Activated CD4-positive, alpha-beta T cell treated with anti-CD3 and anti-CD28 coated beads for 36 hours (primary cell): ENCODE results near the gene PRDM15. TPM values are rescaled to one million over a fixed set of nuclear protein-coding genes. Genes with fewer than 3 reads are reported as not detected.

Experiments
- ATAC-seq: fragments of 200-7000 bp; cut with Tn5 transposase; one replicate; pipeline ENCODE4 v1.10.0; 2021; ENCODE audit warnings: mild to moderate bottlenecking, moderate library complexity
- CTCF ChIA-PET: fragments of 350-600 bp; sonication (Branson Sonifier 250); formaldehyde crosslinking; loops from one replicate; lab custom pipeline; 2021; ENCODE audit warnings: antibody characterized with exemption; lab: Charles Lee
- POLR2A ChIA-PET: fragments of 350-600 bp; sonication (Branson Sonifier 250); formaldehyde crosslinking; loops from one replicate; lab custom pipeline; 2021; ENCODE audit warnings: antibody characterized with exemption, inconsistent platforms; lab: Charles Lee
- DNase-seq: peaks from one replicate; pipeline ENCODE4 v3.0.0-alpha.2; 2020
- H3K27ac Mint-ChIP-seq: one replicate; pipeline ENCODE4 v1.8.0; 2021; ENCODE audit warnings: mixed read lengths
- H3K27me3 Mint-ChIP-seq: one replicate; pipeline ENCODE4 v1.8.0; 2021; ENCODE audit warnings: mixed read lengths
- H3K36me3 Mint-ChIP-seq: one replicate; pipeline ENCODE4 v1.8.0; 2021; ENCODE audit warnings: low read depth, mixed read lengths
- H3K4me1 Mint-ChIP-seq: one replicate; pipeline ENCODE4 v1.8.0; 2021; ENCODE audit warnings: mixed read lengths
- H3K4me3 Mint-ChIP-seq: one replicate; pipeline ENCODE4 v1.8.0; 2021; ENCODE audit warnings: mild to moderate bottlenecking, moderate library complexity, mixed read lengths
- H3K9me3 Mint-ChIP-seq: one replicate; pipeline ENCODE4 v1.8.0; 2021; ENCODE audit warnings: low read depth, mixed read lengths
- intact Hi-C, 2 experiments: fragments of 100-400 bp; cut with DNase I in 1 of 2; cut with micrococcal nuclease in 1 of 2; formaldehyde crosslinking; loops; one replicate each; pipeline versions ENCODE4 v1.14.2 to v1.15.1; 2022 to 2024; cut with DNase I, micrococcal nuclease
- total RNA-seq, 2 experiments: library from RNA; stranded (reverse); gene quantifications; one replicate each; pipeline ENCODE4 v1.2.3, GENCODE V29; 2021

The PRDM15 gene
- total RNA-seq, 2 experiments from 2014 or later = 11.8 to 13.0 TPM

DNA sequence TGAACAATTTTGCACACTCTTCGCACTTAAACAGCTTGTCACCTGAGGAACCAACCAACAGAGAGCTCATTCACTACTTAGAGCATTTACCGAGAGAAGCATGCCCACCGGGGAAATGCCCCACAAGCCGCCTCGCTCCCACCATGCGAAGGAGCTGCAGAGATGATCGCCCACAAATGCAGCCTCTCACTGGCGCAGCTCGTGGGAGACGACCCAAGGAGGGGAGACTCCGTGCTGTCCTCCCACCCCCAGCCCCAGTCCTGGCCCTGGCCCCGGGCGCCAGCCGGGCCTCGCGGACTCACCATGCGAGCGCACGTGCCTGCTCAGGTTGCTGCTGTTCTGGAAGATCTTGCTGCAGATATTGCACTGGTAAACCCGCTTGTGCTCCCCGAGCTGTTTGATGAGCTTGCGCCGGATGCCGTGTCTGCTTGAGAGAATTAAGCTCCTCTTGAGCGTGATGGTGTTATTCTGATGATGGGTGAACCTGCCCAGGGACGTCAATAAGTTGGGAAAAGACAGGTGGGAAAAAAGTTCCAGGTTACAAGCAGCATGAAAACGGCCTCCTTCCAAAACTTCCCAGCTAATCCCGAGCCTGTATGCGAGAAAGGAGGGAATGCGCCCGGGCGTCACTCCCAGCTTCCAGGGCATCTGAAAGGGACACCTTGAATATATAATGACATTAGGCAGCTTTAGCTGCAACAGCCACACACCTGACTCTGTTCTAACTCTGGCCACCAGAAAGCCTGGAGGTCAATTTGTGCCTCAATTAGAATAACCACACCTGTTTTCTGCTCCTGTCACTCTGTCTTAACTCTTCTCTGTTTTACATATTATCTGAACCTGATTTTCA is 42.8 kb downstream of the PRDM15 start:
- intact Hi-C loops = no loop called here
- ChIA-PET POLR2A (no interaction called here), CTCF (no interaction called here)
- ATAC-seq (no peak), DNase-seq (no peak)
- Mint-ChIP-seq H3K4me3 (no peak overlapping the region), H3K4me1 (no peaks in the 10 kb centered on the region), H3K36me3 (peaks cover 32% of the 10 kb centered on the region), H3K27ac (no peak overlapping the region), H3K27me3 (no peaks in the 10 kb centered on the region), H3K9me3 (peaks cover 5% of the 10 kb centered on the region)

DNA sequence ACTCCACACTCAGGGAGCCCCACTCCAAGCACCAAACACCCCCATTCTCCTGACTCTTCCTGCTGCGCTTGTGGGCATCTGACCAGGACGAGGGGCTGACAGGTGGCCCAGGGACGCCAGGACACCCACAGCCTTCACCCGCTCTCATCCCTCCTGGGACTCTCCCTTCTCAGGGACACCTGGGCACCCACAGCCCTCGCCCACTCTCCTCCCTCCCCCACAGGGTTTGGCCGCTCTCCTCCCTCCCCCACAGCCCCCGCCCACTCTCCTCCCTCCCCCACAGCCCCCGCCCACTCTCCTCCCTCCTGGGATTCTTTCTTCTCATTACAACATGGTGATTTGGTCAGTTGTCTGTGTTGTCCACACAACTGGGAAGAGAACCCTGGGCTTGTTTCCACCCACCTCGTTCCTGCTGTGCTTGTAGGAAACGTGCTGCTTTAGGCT is 43.4 kb downstream of the PRDM15 start:
- intact Hi-C loops = no loop called here
- Mint-ChIP-seq H3K27me3 (no peaks in the 10 kb centered on the region), H3K4me3 (no peak overlapping the region), H3K4me1 (no peaks in the 10 kb centered on the region), H3K27ac (no peak overlapping the region), H3K9me3 (peaks cover under 1% of the 10 kb centered on the region), H3K36me3 (peaks cover 25% of the 10 kb centered on the region)
- POLR2A ChIA-PET = no interaction called here
- CTCF ChIA-PET = no interaction called here
- DNase-seq (no peak), ATAC-seq (no peak)

DNA sequence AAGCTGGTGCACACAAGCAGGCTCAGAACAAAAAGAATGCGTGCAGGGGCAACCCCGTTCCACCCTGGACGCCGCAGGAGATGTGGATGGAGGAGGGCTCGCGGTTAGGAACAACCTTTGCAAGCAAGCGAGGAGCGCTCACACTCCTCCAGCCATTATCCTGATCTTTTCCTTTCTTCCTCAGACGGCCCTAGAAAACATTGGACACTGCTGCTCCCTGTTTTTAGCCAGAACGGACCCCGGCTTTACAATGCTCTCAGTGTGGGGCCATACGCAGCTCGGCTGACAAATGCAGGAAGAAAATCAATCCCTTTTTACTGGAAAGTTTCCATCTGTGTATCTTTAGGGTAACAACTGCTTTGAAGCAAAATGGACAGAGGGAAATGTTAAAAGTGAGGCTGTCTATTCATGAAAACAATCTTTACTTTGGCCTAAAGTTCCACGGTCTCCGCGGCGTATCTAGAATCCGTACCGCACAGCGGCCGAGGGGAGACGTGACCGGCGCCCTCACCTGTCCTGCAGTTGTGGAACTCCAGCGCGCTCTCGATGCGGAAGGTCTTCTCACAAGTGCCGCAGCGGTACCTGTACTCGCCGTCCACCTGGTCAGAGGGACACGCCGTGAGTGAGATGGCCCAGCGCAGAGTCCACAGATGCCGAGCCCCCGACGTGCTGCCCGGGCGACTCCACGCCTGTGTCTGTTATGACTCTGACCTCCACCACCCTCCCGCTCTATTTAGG is 44.0 kb downstream of the PRDM15 start:
- H3K4me1 Mint-ChIP-seq = no peaks in the 10 kb centered on the region
- H3K27ac Mint-ChIP-seq = no peak overlapping the region
- CTCF ChIA-PET = no interaction called here
- no peaks in the 10 kb centered on the region for H3K9me3 Mint-ChIP-seq
- H3K36me3 Mint-ChIP-seq = peaks cover 22% of the 10 kb centered on the region
- POLR2A ChIA-PET = no interaction called here
- no peaks in the 10 kb centered on the region for H3K27me3 Mint-ChIP-seq
- no peak for DNase-seq
- intact Hi-C loops = no loop called here
- no peak for ATAC-seq
- no peak overlapping the region for H3K4me3 Mint-ChIP-seq

DNA sequence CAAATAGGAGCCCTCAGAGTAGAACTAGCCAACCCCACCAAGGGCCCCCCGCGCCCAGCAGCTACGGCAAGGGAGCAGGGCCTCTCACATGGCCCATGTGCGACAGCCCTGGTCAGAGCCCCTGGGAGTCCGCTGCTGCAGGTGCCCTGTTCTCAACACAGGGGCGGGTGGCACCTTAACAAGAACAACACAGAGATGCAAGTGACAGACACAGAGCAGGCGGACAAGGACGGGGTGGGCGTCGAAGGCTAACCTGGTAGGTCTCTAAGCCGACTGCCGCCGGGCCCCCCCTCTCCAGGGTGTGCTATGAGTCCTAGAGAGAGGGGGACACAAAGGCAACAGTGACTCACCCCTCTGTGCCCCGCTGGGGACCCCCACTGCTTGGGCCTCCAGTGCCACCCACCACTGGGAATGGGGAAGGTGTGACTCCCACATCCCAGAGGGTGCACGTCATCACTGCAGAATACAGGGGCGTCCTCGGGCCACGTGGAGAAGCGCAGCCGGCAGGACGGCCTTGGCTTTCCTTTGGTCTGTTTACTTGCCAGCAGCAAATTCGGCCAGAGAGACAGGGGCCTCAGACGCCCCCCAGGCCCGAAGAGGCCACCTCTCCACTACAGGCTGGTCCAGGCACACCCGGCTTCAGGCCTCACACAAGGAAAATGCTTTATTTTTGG is 44.8 kb downstream of the PRDM15 start:
- no peaks in the 10 kb centered on the region for H3K9me3 Mint-ChIP-seq
- H3K27me3 Mint-ChIP-seq = no peaks in the 10 kb centered on the region
- ATAC-seq = no peak
- H3K4me1 Mint-ChIP-seq = no peaks in the 10 kb centered on the region
- ChIA-PET POLR2A (no interaction called here), CTCF (interaction anchor here (1.1 to 1.2 kb wide), 2 partner anchors 18 to 283 kb away, joined by 3 read pairs; no protein-coding TSS in a partner anchor)
- no peak overlapping the region for H3K4me3 Mint-ChIP-seq
- no peak for DNase-seq
- no peak overlapping the region for H3K27ac Mint-ChIP-seq
- intact Hi-C loops = no loop called here
- H3K36me3 Mint-ChIP-seq = peaks cover 17% of the 10 kb centered on the region

DNA sequence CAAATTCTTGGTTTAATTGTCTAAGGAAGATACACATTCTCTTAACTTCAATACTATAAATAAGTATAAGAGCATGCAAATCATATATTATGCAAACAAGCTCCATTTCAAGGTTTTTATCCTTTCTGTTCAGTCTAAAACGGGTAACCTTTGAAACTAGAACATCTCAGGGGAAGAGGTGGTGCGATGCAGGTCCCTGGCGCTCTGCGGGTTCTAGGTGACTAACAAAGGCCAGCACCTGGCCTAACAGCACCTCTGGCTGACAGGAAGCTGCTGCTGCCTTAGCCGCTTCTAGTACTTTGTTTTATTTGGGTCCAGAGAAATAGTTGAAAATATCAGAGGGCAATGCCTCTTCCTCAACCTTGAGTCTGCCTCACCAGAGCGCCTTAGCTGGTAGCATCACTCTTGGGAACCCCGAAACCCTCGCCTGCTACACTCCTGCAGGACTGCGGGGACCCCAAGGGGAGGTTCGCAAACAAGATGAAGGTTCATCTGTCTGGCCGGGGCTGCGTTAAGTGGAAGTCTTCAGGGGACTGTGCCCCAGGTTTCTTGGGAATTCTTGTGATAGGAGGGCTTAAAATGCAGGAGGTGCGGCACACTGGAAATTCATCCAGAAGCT is 45.5 kb downstream of the PRDM15 start:
- ATAC-seq (no peak), DNase-seq (no peak)
- Mint-ChIP-seq H3K9me3 (no peaks in the 10 kb centered on the region), H3K4me3 (no peak overlapping the region), H3K4me1 (no peaks in the 10 kb centered on the region), H3K27me3 (no peaks in the 10 kb centered on the region), H3K36me3 (peaks cover 17% of the 10 kb centered on the region), H3K27ac (no peak overlapping the region)
- ChIA-PET POLR2A (no interaction called here), CTCF (interaction anchor here (1.1 to 1.2 kb wide), 2 partner anchors 17 to 284 kb away, joined by 3 read pairs; no protein-coding TSS in a partner anchor)
- intact Hi-C loops = no loop called here

DNA sequence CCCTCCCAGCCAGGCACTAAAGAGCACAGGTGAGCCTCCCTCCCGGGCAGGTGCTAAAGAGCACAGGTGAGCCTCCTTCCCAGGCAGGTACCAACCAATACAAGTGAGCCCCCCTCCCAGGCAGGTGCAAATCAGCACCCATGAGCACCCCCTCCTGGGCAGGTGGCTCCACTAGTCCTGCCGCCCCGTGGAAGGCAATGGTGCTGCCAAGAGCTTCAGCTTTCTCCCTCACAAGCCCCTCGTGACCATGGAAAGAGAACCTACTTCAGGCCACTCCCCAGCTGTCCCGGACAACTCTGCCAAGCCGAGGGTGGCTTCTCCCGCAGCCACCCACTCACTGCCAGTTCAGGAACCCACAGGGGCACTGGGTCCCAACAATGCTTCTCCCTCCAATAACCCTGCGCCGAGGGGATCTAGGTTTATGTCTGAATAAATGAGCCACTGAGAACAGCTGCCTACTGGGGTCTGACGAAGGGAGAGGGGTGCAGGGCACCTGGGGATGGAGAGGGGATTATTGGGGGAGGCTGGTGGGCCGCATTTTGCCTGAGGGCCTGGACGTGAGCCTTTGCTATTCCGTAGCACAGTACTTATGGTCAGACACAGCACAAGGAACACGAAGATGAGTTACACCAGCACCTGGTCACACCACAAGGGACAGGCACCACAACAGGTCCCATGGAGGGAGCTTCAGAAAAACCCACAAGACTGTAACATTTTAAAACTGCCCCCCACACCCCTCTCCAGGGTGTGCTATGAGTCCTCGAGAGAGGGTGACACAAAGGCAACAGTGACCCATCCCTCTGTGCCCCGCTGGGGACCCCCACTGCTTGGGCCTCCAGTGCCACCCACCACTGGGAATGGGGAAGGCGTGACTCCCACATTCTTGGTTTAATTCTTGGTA is 46.3 kb downstream of the PRDM15 start:
- POLR2A ChIA-PET = no interaction called here
- Mint-ChIP-seq H3K4me1 (no peaks in the 10 kb centered on the region), H3K4me3 (no peak overlapping the region), H3K36me3 (peaks cover 15% of the 10 kb centered on the region), H3K27me3 (no peaks in the 10 kb centered on the region), H3K9me3 (no peaks in the 10 kb centered on the region), H3K27ac (no peak overlapping the region)
- CTCF ChIA-PET = interaction anchor here (0.6 to 1.2 kb wide), 2 partner anchors 280 to 285 kb away, joined by 3 read pairs; no protein-coding TSS in a partner anchor
- intact Hi-C loops = no loop called here
- ATAC-seq (no peak), DNase-seq (no peak)

DNA sequence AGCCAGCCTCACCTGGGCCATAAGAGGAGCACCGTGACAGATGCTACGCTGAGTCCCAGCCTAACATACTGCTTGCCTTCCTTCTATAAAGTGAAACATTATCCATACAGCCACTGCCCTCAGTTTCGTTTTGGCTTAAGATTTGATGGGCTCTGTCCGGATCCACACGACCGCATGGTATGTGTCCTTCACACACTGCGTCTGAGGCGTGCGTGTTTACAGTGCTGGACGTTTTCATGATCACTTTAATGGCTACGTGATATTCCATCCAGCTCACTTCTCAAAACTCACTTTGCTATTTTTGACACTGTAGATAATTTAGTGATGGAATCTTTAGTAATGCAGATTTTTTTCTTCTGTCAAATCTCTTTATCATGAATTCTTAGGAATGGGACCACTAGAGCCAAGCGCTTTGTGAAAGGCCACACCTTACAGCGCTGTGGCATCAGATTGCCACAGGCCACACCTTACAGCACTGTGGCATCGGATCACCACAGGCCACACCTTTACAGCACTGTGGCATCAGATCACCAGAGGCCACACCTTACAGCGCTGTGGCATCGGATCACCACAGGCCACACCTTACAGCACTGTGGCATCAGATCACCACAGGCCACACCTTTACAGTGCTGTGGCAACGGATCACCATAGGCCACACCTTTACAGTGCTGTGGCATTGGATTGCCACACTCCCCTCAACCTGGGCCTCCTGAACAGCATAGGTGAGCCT is 47.1 kb downstream of the PRDM15 start:
- Mint-ChIP-seq H3K27ac (no peak overlapping the region), H3K9me3 (no peaks in the 10 kb centered on the region), H3K4me1 (no peaks in the 10 kb centered on the region), H3K4me3 (no peak overlapping the region), H3K27me3 (no peaks in the 10 kb centered on the region), H3K36me3 (peaks cover 11% of the 10 kb centered on the region)
- ATAC-seq (no peak), DNase-seq (no peak)
- ChIA-PET CTCF (interaction anchor here (0.6 kb wide), 1 partner anchor 280 kb away, joined by 3 read pairs; no protein-coding TSS in a partner anchor), POLR2A (no interaction called here)
- intact Hi-C loops = no loop called here

DNA sequence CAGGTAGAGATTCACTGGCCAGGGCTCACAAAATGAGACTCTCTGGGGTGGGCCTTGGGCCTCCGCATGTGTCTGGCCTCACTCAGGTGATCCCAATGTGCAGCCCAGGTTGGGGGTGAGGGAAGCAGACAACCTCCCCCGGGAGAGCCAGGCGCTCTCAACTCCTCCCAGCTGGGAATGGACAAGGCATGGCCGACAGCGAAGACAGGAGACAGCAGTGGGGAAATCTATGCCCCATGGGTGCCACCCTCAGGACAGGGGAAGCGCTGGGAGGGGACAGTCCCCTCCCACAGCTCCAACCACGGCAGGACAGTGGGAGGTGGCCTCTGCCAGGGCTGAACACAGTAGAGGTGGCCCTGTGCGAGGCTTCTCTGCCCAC is 47.7 kb downstream of the PRDM15 start:
- no peak for DNase-seq
- no peak overlapping the region for H3K27ac Mint-ChIP-seq
- intact Hi-C loops = no loop called here
- H3K4me1 Mint-ChIP-seq = no peaks in the 10 kb centered on the region
- no peaks in the 10 kb centered on the region for H3K9me3 Mint-ChIP-seq
- H3K27me3 Mint-ChIP-seq = no peaks in the 10 kb centered on the region
- H3K36me3 Mint-ChIP-seq = peaks cover 7% of the 10 kb centered on the region
- H3K4me3 Mint-ChIP-seq = no peak overlapping the region
- ChIA-PET CTCF (no interaction called here), POLR2A (no interaction called here)
- no peak for ATAC-seq

DNA sequence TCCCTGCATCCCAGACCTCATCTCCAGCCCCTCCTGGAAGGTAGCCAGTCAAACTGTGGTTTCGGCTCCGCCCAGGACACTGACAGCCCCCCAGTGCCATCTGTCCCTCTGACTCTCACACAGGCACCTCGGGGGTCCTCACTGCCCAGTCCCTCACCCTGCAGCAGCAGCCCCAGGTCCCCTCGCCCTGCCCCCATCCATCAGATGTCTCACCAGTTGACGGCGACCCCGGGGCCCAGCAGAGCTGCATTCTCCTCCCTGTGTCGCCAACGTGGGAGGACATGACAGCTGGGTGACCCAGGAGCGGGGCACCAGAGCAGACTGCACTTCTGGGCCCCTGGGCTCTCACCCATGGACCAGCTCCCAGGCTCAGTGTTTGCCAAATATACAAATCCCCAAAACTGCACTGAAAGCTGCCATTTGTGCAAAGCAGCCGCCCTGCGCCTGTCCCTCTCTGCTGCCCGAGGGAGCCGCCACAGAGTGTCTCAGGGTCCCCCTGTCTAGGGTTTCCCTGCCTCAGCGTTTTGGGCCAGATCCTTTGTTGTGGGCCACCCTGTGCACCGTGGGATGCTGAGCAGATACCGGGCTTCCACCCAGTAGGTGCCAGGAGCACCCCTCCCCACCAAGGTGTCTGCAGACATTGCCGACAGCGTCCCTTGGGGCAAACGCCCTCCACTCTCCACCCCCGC is 48.2 kb downstream of the PRDM15 start:
- Mint-ChIP-seq H3K9me3 (no peaks in the 10 kb centered on the region), H3K27ac (no peak overlapping the region), H3K36me3 (peaks cover 2% of the 10 kb centered on the region), H3K4me3 (no peak overlapping the region), H3K27me3 (no peaks in the 10 kb centered on the region), H3K4me1 (no peaks in the 10 kb centered on the region)
- ATAC-seq (no peak), DNase-seq (no peak)
- POLR2A ChIA-PET = no interaction called here
- CTCF ChIA-PET = no interaction called here
- intact Hi-C loops = no loop called here
